ENCODE measurements around the gene GCC1.

GCC1 gene

GRCh38 chr7:127535546-127536393 lies 49.6 kb downstream of the GCC1 start:
- no peak for DNase-seq

DNA sequence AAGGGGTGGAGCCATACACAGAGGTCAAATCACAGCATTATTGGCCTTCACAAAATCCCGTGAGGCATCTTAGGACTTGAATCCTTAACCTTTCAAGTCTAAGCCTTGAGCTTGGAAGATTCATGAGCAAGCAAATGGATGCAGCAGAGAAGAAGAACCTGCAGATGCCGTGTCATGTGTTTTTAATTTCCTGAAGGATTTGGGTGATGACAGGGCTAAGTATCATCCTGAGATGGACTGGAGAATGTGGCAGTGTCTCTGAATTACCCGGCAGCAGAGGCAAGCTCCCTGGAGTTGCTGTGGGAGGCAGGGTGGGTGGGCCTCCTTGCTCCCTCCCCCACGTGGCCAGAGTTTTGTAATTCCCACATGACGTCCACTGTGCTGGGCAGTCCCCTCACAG lies 50.8 kb downstream of the GCC1 start:
- no peak for DNase-seq

DNA sequence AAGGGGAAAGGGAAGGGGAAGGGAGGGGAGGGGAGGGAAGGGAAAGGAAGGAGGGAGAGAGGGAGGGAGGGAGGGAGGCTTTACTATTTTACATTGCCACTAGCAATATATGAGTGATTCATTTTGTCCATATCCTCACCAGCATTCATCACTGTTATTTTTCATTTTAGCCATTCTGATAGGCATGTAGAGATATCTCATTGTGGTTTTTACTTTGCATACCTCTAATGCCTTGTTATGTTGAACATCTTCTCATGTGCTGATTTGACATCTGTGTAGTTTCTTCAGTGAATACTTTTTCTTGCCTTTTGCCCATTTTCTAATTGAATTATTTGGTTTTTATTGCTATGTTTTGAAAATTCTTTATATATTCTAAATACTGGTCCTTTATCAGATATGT lies 52.7 kb downstream of the GCC1 start:
- no peak for DNase-seq

DNA sequence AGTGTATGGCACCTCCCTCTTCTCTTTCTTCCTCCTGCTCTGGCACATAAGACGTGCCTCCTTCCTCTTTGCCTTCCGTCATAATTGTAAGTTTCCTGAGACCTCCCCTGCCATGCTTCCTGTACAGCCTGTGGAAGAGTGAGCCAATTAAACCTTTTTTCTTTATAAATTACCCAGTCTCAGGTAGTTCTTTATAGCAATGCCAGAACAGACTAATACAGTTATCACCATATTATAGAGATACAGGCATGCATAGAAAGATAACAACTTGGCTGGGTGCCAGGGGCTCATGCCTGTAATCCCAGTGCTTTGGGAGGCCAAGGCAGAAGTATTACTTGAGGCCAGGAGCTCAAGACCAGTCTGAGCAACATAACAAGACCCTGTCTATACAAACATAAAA lies 53.2 kb downstream of the GCC1 start:
- no peak for DNase-seq
